H1 (cell line): ENCODE data around the gene STYXL1.

Experiments used
- EZH2 ChIP-seq: fragments of 200-600 bp; sonication (generic); IDR thresholded peaks from 2 replicates; pipeline ENCODE4 v1.7.1; 2012; ENCODE audit warnings: low read depth, mild to moderate bottlenecking, moderate library complexity, low read length, inconsistent platforms; ENCODE audit not compliant: severe bottlenecking
- NRF1 ChIP-seq: IDR thresholded peaks from 2 replicates; pipeline ENCODE4 v1.6.1; 2011; ENCODE audit warnings: mild to moderate bottlenecking, low read depth, low read length, improper control_type of control experiment
- POLR2A ChIP-seq, 2 experiments: IDR thresholded peaks; 1 replicate in 1 of 2; 2 replicates in 1 of 2; pipeline ENCODE4 v1.6.1; 2011; ENCODE audit warnings: low read depth in 2 of 2, low read length in 2 of 2, mild to moderate bottlenecking in 2 of 2; ENCODE audit errors: control extremely low read depth in 1 of 2
- SUZ12 ChIP-seq: fragments of 200-600 bp; sonication (generic); IDR thresholded peaks from 2 replicates; pipeline ENCODE4 v1.6.1; 2012; ENCODE audit warnings: mild to moderate bottlenecking, inconsistent platforms, low read length, moderate library complexity, mixed read lengths
- TF ChIP-seq, protein P1 (sequence below), 3 experiments: IDR thresholded peaks; 1 replicate in 2 of 3; 2 replicates in 1 of 3; pipeline versions ENCODE4 v1.5.1 to v1.6.1; 2011; ENCODE audit warnings: low read length in 3 of 3, mild to moderate bottlenecking in 3 of 3, inconsistent platforms in 2 of 3, low read depth in 1 of 3, moderate library complexity in 1 of 3; ENCODE audit not compliant: insufficient read depth in 1 of 3; ENCODE audit errors: control extremely low read depth in 1 of 3

- no peak for TF ChIP-seq NRF1
- TF ChIP-seq, protein P1, sequence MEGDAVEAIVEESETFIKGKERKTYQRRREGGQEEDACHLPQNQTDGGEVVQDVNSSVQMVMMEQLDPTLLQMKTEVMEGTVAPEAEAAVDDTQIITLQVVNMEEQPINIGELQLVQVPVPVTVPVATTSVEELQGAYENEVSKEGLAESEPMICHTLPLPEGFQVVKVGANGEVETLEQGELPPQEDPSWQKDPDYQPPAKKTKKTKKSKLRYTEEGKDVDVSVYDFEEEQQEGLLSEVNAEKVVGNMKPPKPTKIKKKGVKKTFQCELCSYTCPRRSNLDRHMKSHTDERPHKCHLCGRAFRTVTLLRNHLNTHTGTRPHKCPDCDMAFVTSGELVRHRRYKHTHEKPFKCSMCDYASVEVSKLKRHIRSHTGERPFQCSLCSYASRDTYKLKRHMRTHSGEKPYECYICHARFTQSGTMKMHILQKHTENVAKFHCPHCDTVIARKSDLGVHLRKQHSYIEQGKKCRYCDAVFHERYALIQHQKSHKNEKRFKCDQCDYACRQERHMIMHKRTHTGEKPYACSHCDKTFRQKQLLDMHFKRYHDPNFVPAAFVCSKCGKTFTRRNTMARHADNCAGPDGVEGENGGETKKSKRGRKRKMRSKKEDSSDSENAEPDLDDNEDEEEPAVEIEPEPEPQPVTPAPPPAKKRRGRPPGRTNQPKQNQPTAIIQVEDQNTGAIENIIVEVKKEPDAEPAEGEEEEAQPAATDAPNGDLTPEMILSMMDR (IDR thresholded peaks at IDR 0.05; ENCODE audit: control extremely low read depth in 1 of 3, insufficient read depth in 1 of 3, low read depth in 1 of 3, low read length in 3 of 3) = no peak
- no peak for TF ChIP-seq POLR2A (IDR thresholded peaks at IDR 0.05; ENCODE audit: control extremely low read depth in 1 of 2, low read depth in 2 of 2, low read length in 2 of 2)
- no peak for TF ChIP-seq SUZ12
- no peak for TF ChIP-seq EZH2
Measured at GRCh38 chr7:76022026-76022780, 25.6 kb downstream of the STYXL1 start.
